GM21619 (cell line): Measurements from ENCODE around the gene PEX14.

Experiments used
- ATAC-seq: cut with Tn5 transposase; IDR thresholded peaks from one replicate; pipeline ENCODE4 v1.9.1; 2021; ENCODE audit not compliant: unreplicated experiment

Gene PEX14

GRCh38 chr1:10592373-10592772 is 117.6 kb downstream of the PEX14 start:
- ATAC-seq: no peak

GRCh38 chr1:10593750-10594149 is 119.0 kb downstream of the PEX14 start:
- no peak for ATAC-seq

- ATAC-seq: no peak
Observed at GRCh38 chr1:10594595-10595223, 120.0 kb downstream of the PEX14 start.

- ATAC-seq: no peak
Observed at GRCh38 chr1:10596780-10597179, 122.0 kb downstream of the PEX14 start.

- no peak for ATAC-seq
Observed at GRCh38 chr1:10597492-10598388, 123.0 kb downstream of the PEX14 start.

- ATAC-seq: no peak
Observed at GRCh38 chr1:10598389-10598702, 123.6 kb downstream of the PEX14 start.

- no peak for ATAC-seq
Observed at GRCh38 chr1:10599194-10599861, 124.6 kb downstream of the PEX14 start.

- no peak for ATAC-seq
Observed at GRCh38 chr1:10601342-10602070, 126.8 kb downstream of the PEX14 start.

- no peak for ATAC-seq
Observed at GRCh38 chr1:10602936-10603335, 128.2 kb downstream of the PEX14 start.

GRCh38 chr1:10604966-10605365 is 130.2 kb downstream of the PEX14 start:
- ATAC-seq: no peak

- ATAC-seq: no peak
Observed at GRCh38 chr1:10606064-10606463, 131.3 kb downstream of the PEX14 start.

GRCh38 chr1:10607228-10607627 is 132.5 kb downstream of the PEX14 start:
- no peak for ATAC-seq

- ATAC-seq: no peak
Observed at GRCh38 chr1:10608690-10609089, 133.9 kb downstream of the PEX14 start.

- no peak for ATAC-seq
Observed at GRCh38 chr1:10610901-10611600, 136.3 kb downstream of the PEX14 start.

GRCh38 chr1:10612436-10613160 is 137.8 kb downstream of the PEX14 start:
- ATAC-seq: no peak

- no peak for ATAC-seq
Observed at GRCh38 chr1:10613340-10613739, 138.6 kb downstream of the PEX14 start.

GRCh38 chr1:10613861-10614260 is 139.1 kb downstream of the PEX14 start:
- no peak for ATAC-seq

GRCh38 chr1:10614377-10615225 is 139.9 kb downstream of the PEX14 start:
- ATAC-seq: no peak

GRCh38 chr1:10615332-10615731 is 140.6 kb downstream of the PEX14 start:
- ATAC-seq: no peak
